Neural crest cell (in vitro differentiated cells): ENCODE data around the gene APBB2. TPM values are rescaled to one million over a fixed set of nuclear protein-coding genes. Genes with fewer than 3 reads are reported as not detected.

Experiments
- DNase-seq: peaks from one replicate; pipeline ENCODE4 v3.0.0; 2021; ENCODE audit warnings: low read depth, mixed read lengths, low spot score
- H3K27ac Mint-ChIP-seq: one replicate; pipeline ENCODE4 v1.8.0; 2021; ENCODE audit warnings: mild to moderate bottlenecking, mixed read lengths; ENCODE audit not compliant: unreplicated experiment
- H3K27me3 Mint-ChIP-seq: 2 replicates; pipeline ENCODE4 v1.8.0; 2021; ENCODE audit warnings: low read depth, mild to moderate bottlenecking, mixed read lengths
- H3K36me3 Mint-ChIP-seq: 2 replicates; pipeline ENCODE4 v1.8.0; 2021; ENCODE audit warnings: low read depth, mild to moderate bottlenecking, mixed read lengths
- H3K4me1 Mint-ChIP-seq: 2 replicates; pipeline ENCODE4 v1.8.0; 2021; ENCODE audit warnings: mixed read lengths
- H3K4me3 Mint-ChIP-seq: one replicate; pipeline ENCODE4 v1.8.0; 2021; ENCODE audit warnings: mild to moderate bottlenecking, mixed read lengths
- H3K9me3 Mint-ChIP-seq: 2 replicates; pipeline ENCODE4 v1.8.0; 2021; ENCODE audit warnings: mixed read lengths
- total RNA-seq: library from RNA; stranded (reverse); gene quantifications from 2 replicates; pipeline ENCODE4 v1.2.1, GENCODE V29; 2021
- TF ChIP-seq, protein P1 (sequence below): fragments of 200-600 bp; sonication (generic); conservative IDR thresholded peaks from 2 replicates; pipeline ENCODE4 v1.5.0; 2021; ENCODE audit warnings: antibody characterized with exemption, mild to moderate bottlenecking

Gene APBB2
- total RNA-seq, 1 donor from 2014 or later = 68.5 TPM

DNA sequence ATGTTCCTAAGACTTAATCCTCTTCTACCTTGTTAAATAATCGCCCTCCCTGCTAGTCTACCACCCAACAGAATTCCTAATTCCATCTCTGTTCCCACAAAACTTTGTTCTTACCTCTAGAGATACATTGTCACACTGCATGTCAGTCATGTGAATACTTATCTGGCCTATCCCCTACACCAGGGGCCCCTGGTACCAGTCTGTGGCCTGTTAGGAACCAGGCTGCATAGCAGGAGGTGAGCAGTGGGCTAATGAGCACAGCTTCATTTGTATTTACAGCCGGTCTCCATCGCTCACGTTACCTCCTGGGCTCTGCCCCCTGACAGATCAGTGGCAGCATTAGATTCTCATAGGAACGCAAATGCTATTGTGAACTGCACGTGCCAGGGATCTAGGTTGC, 73.9 kb downstream of the APBB2 start:
- Mint-ChIP-seq H3K36me3 (peaks cover 18% of the 10 kb centered on the region), H3K4me3 (no peak overlapping the region), H3K9me3 (no peaks in the 10 kb centered on the region), H3K4me1 (peaks cover 10% of the 10 kb centered on the region), H3K27me3 (no peaks in the 10 kb centered on the region), H3K27ac (no peak overlapping the region)
- no peak for DNase-seq
- TF ChIP-seq, protein P1, sequence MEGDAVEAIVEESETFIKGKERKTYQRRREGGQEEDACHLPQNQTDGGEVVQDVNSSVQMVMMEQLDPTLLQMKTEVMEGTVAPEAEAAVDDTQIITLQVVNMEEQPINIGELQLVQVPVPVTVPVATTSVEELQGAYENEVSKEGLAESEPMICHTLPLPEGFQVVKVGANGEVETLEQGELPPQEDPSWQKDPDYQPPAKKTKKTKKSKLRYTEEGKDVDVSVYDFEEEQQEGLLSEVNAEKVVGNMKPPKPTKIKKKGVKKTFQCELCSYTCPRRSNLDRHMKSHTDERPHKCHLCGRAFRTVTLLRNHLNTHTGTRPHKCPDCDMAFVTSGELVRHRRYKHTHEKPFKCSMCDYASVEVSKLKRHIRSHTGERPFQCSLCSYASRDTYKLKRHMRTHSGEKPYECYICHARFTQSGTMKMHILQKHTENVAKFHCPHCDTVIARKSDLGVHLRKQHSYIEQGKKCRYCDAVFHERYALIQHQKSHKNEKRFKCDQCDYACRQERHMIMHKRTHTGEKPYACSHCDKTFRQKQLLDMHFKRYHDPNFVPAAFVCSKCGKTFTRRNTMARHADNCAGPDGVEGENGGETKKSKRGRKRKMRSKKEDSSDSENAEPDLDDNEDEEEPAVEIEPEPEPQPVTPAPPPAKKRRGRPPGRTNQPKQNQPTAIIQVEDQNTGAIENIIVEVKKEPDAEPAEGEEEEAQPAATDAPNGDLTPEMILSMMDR = no peak

DNA sequence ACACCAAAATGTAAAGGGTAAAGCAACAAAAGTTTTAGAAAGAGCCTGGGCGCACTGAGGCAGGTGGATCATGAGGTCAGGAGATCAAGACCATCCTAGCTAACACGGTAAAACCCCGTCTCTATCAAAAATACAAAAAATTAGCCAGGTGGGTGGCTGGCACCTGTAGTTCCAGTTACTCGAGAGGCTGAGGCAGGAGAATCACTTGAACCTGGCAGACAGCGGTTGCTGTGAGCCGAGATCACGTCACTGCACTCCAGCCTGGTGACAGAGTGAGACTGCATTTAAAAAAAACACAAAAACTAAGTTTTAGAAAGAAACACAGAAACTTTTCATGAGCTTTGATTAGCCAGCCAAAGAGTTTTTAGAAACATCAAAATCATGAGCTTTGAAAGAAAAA, 76.5 kb downstream of the APBB2 start:
- Mint-ChIP-seq H3K27ac (no peak overlapping the region), H3K4me3 (no peak overlapping the region), H3K9me3 (no peaks in the 10 kb centered on the region), H3K27me3 (no peaks in the 10 kb centered on the region), H3K36me3 (peaks cover 18% of the 10 kb centered on the region), H3K4me1 (peaks cover 6% of the 10 kb centered on the region)
- TF ChIP-seq, protein P1 = no peak
- no peak for DNase-seq

DNA sequence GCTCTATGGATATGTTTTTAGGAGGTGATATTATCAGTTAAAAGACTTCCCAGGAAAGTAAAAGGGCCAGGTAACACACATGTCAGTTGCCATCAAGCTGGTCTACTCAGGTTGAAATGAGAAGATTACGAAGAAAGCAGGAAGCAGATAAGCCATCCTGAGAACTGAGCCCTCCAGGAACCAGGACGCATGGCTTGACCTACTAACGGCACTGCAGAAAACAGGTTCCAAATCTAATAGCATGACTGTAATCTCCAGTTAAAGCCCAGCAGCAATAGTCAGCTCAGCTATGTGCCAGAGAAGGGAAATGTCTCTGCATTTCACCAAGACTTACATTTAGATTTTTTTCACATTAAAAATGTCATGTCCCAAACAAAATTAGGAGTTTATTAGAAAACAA, 77.9 kb downstream of the APBB2 start:
- Mint-ChIP-seq H3K27ac (no peak overlapping the region), H3K36me3 (peaks cover 14% of the 10 kb centered on the region), H3K27me3 (no peaks in the 10 kb centered on the region), H3K4me1 (peaks cover 15% of the 10 kb centered on the region), H3K9me3 (no peaks in the 10 kb centered on the region), H3K4me3 (no peak overlapping the region)
- DNase-seq = no peak
- TF ChIP-seq, protein P1 = no peak

DNA sequence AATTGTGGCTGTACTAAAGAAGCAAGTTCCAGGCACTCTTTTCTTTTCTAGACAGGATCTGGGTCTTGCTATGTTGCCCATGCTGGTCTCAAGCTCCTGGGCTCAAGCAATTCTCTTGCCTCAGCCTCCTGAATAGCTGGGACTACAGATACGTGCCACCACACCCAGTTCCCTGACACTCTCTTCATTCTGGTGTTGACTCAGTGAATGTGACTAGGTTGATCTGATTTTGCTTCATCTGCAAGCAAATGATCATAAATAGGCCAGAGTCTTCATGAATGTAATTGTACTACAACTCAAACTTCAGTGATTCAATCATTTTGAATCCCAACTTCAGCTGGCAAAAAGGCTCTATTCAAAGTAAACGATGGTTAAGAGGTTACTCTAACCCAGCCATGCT, 78.5 kb downstream of the APBB2 start:
- Mint-ChIP-seq H3K27ac (no peak overlapping the region), H3K9me3 (no peaks in the 10 kb centered on the region), H3K36me3 (peaks cover 9% of the 10 kb centered on the region), H3K4me1 (peaks cover 18% of the 10 kb centered on the region), H3K4me3 (no peak overlapping the region), H3K27me3 (no peaks in the 10 kb centered on the region)
- TF ChIP-seq, protein P1 = no peak
- no peak for DNase-seq

DNA sequence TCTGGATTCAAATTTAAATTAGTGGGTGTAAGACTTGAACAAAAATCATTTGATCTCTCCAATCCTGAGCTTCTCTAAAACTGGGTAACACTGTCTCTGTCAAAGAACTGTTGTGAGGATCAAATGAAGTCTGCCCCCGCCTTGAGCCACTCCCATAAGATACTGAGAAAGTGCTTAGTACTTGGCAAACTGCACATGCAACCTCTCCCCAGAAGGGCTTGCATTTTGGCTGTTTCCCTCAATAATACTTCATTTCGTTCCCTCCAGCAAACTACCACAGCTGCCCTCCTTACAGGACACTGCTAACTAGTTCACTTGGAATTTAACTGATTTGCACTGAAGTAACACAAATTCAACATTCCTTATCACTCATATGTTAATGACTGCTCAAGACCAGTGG, 79.8 kb downstream of the APBB2 start:
- Mint-ChIP-seq H3K4me1 (peaks cover 18% of the 10 kb centered on the region), H3K36me3 (peaks cover 9% of the 10 kb centered on the region), H3K27me3 (no peaks in the 10 kb centered on the region), H3K4me3 (no peak overlapping the region), H3K9me3 (no peaks in the 10 kb centered on the region), H3K27ac (no peak overlapping the region)
- no peak for DNase-seq
- TF ChIP-seq, protein P1 = no peak
